ENCODE results near the gene PPARG.
"Not testable (repeated sequence)": the region's sequence is repeated elsewhere in the genome, so short reads cannot be mapped to it uniquely, and the experiment has no call there.

DNA sequence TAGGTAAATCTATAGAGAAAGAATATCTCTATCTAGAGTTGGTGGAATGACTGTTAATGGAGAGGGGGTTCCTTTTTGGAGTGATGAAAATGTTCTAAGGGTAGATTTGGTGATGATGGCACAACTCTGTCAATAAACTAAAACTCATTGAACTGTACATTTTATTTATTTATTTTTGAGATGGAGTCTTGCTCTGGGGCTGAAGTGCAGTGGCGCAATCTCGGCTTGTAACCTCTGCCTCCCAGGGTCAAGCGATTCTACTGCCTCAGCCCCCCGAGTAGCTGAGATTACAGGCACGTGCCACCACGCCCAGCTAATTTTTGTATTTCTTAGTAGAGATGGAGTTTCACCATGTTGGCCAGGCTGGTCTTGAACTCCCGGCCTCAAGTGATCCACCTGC is 3.1 kb upstream of the PPARG start:
- TF ChIP-seq, protein P1, sequence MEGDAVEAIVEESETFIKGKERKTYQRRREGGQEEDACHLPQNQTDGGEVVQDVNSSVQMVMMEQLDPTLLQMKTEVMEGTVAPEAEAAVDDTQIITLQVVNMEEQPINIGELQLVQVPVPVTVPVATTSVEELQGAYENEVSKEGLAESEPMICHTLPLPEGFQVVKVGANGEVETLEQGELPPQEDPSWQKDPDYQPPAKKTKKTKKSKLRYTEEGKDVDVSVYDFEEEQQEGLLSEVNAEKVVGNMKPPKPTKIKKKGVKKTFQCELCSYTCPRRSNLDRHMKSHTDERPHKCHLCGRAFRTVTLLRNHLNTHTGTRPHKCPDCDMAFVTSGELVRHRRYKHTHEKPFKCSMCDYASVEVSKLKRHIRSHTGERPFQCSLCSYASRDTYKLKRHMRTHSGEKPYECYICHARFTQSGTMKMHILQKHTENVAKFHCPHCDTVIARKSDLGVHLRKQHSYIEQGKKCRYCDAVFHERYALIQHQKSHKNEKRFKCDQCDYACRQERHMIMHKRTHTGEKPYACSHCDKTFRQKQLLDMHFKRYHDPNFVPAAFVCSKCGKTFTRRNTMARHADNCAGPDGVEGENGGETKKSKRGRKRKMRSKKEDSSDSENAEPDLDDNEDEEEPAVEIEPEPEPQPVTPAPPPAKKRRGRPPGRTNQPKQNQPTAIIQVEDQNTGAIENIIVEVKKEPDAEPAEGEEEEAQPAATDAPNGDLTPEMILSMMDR (IDR thresholded peaks at IDR 0.05): not testable (repeated sequence)
- TF ChIP-seq MAFK (IDR thresholded peaks at IDR 0.05; ENCODE audit: partially characterized antibody); POLR2A (IDR thresholded peaks at IDR 0.05; ENCODE audit: low read length); HOXB13 (CRISPR knock-in tag; IDR thresholded peaks at IDR 0.05; ENCODE audit: low read depth); PHF8 (IDR thresholded peaks at IDR 0.05; ENCODE audit: borderline replicate concordance, low read depth); RNF2 (IDR thresholded peaks at IDR 0.05; ENCODE audit: borderline replicate concordance, low read depth); RAD21 (conservative IDR thresholded peaks at IDR 0.05 in 1 of 2, IDR thresholded peaks at IDR 0.05 in 1 of 2); NFE2L2 (conservative IDR thresholded peaks at IDR 0.05; ENCODE audit: low read length); HMGXB4 (CRISPR knock-in tag; IDR thresholded peaks at IDR 0.05; ENCODE audit: borderline replicate concordance): not testable (repeated sequence)
- TF ChIP-seq, protein P2, sequence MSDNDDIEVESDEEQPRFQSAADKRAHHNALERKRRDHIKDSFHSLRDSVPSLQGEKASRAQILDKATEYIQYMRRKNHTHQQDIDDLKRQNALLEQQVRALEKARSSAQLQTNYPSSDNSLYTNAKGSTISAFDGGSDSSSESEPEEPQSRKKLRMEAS (IDR thresholded peaks at IDR 0.05): not testable (repeated sequence)
- TF ChIP-seq, protein P3, sequence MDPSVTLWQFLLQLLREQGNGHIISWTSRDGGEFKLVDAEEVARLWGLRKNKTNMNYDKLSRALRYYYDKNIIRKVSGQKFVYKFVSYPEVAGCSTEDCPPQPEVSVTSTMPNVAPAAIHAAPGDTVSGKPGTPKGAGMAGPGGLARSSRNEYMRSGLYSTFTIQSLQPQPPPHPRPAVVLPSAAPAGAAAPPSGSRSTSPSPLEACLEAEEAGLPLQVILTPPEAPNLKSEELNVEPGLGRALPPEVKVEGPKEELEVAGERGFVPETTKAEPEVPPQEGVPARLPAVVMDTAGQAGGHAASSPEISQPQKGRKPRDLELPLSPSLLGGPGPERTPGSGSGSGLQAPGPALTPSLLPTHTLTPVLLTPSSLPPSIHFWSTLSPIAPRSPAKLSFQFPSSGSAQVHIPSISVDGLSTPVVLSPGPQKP (IDR thresholded peaks at IDR 0.05; ENCODE audit: low read depth, low read length): not testable (repeated sequence)
